ENCODE measurements around the gene MUC2.

- no peak for TF ChIP-seq CTCF (conservative IDR thresholded peaks at IDR 0.05; ENCODE audit: low read length)
- TF ChIP-seq EZH2phosphoT487 (IDR thresholded peaks at IDR 0.05; ENCODE audit: borderline replicate concordance, low read depth, low read length): no peak
These were observed 42.3 kb upstream of the MUC2 start for GRCh38 chr11:1032310-1032891.
